Type B pancreatic cell (in vitro differentiated cells): ENCODE data around the gene ARHGAP23. TPM values are rescaled to one million over a fixed set of nuclear protein-coding genes. Genes with fewer than 3 reads are reported as not detected.

Experiments used
- DNase-seq: peaks from one replicate; pipeline ENCODE4 v3.0.0; 2021; ENCODE audit warnings: mixed read lengths; ENCODE audit not compliant: unreplicated experiment; ENCODE audit errors: extremely low spot score
- H3K27ac Mint-ChIP-seq: 2 replicates; pipeline ENCODE4 v1.8.0; 2021; ENCODE audit warnings: mild to moderate bottlenecking, mixed read lengths
- H3K27me3 Mint-ChIP-seq: 2 replicates; pipeline ENCODE4 v1.8.0; 2021; ENCODE audit warnings: mixed read lengths
- H3K36me3 Mint-ChIP-seq: 2 replicates; pipeline ENCODE4 v1.8.0; 2021; ENCODE audit warnings: mixed read lengths
- H3K4me1 Mint-ChIP-seq: one replicate; pipeline ENCODE4 v1.8.0; 2021; ENCODE audit warnings: mixed read lengths; ENCODE audit not compliant: unreplicated experiment
- H3K4me3 Mint-ChIP-seq: 2 replicates; pipeline ENCODE4 v1.8.0; 2021; ENCODE audit warnings: mild to moderate bottlenecking, mixed read lengths
- H3K9me3 Mint-ChIP-seq: 2 replicates; pipeline ENCODE4 v1.8.0; 2021; ENCODE audit warnings: mixed read lengths
- total RNA-seq: library from RNA; stranded (reverse); gene quantifications from 2 replicates; pipeline ENCODE4 v1.2.1, GENCODE V29; 2021; ENCODE audit warnings: low replicate concordance
- TF ChIP-seq, protein P1 (sequence below): fragments of 200-600 bp; sonication (generic); conservative IDR thresholded peaks from 2 replicates; pipeline ENCODE4 v1.5.0; 2021; ENCODE audit warnings: antibody characterized with exemption, mild to moderate bottlenecking

Gene ARHGAP23
- total RNA-seq, 1 donor from 2014 or later: 114 TPM

DNA sequence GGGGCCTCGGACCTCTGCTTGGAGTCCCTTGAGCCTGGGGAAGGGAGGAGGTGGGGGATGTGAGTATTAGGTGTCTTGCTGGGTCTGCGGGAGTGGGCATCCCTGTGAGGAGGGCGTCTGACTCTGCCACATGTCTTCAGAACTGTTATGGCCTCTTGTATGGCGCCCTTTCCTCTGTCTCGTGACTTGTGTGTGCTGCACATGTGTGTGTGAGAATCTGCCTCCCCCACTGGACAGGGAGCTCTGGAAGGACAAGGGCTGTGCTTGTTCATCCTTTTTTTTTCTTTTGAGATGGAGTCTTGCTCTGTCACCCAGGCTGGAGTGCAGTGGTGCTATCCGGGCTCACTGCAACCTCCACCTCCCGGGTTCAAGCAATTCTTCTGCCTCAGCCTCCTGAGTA lies 33.4 kb downstream of the ARHGAP23 start:
- peaks cover 37% of the 10 kb centered on the region for H3K4me1 Mint-ChIP-seq

DNA sequence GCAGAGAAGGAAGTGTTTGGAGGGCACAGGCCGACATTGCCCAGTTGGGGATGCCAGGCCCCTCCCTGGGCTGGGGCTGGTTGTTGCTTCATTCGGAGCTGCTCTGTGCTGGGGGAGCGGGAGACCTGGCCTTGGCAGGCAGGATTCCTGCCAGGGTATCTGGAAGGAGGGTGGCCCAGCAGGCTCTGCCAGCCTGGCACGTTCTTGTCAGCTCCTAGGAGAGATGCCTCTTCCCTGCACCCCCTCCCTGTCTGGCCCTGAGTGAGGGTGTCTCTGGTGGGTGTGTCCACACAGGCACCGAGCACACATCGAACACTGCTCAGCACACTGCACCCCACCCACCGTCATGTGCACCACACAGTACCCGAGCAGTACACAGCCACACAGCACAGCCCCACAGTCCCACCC lies 35.2 kb downstream of the ARHGAP23 start:
- H3K36me3 Mint-ChIP-seq: peaks cover 26% of the 10 kb centered on the region
- H3K27ac Mint-ChIP-seq: peak overlapping the region; percentile 78
- no peak overlapping the region for H3K4me3 Mint-ChIP-seq
- DNase-seq: no peak
- peaks cover 4% of the 10 kb centered on the region for H3K27me3 Mint-ChIP-seq
- TF ChIP-seq, protein P1, sequence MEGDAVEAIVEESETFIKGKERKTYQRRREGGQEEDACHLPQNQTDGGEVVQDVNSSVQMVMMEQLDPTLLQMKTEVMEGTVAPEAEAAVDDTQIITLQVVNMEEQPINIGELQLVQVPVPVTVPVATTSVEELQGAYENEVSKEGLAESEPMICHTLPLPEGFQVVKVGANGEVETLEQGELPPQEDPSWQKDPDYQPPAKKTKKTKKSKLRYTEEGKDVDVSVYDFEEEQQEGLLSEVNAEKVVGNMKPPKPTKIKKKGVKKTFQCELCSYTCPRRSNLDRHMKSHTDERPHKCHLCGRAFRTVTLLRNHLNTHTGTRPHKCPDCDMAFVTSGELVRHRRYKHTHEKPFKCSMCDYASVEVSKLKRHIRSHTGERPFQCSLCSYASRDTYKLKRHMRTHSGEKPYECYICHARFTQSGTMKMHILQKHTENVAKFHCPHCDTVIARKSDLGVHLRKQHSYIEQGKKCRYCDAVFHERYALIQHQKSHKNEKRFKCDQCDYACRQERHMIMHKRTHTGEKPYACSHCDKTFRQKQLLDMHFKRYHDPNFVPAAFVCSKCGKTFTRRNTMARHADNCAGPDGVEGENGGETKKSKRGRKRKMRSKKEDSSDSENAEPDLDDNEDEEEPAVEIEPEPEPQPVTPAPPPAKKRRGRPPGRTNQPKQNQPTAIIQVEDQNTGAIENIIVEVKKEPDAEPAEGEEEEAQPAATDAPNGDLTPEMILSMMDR: no peak
- H3K9me3 Mint-ChIP-seq: no peaks in the 10 kb centered on the region
- H3K4me1 Mint-ChIP-seq: peaks cover 30% of the 10 kb centered on the region

More for the DNA sequence above, 33.4 kb downstream of the ARHGAP23 start:
- Mint-ChIP-seq H3K27ac (no peak overlapping the region), H3K36me3 (peaks cover 19% of the 10 kb centered on the region), H3K9me3 (no peaks in the 10 kb centered on the region), H3K27me3 (peaks cover 10% of the 10 kb centered on the region), H3K4me3 (peak overlapping the region; percentile 36)
- TF ChIP-seq, protein P1: no peak
- no peak for DNase-seq

DNA sequence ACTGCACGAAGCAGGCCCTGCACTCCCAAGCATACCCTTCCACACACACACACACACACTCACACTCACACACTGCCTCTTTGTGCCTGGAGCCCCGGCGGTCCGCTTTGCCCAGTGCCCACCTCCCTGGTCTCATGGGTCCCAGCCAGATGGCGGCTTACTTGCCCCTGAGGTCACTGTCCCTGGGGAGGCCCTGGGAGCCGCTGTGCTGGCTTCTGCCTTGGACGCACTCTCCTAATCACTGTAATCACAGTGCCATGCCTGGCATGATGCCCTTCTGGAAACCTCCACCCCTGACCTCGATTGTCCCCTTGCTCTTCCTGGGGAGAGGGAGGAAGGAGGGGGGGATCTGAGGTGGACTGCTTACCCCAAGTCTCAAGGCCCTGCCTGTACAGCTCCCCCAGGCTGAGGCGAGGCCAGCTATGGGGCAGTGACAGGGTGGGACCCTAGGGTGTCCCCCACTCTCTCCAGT lies 36.0 kb downstream of the ARHGAP23 start:
- no peaks in the 10 kb centered on the region for H3K9me3 Mint-ChIP-seq
- TF ChIP-seq, protein P1: no peak
- no peak for DNase-seq
- peaks cover 26% of the 10 kb centered on the region for H3K36me3 Mint-ChIP-seq
- peak overlapping the region; percentile 78 for H3K27ac Mint-ChIP-seq
- H3K4me3 Mint-ChIP-seq: peak overlapping the region; percentile 51
- H3K4me1 Mint-ChIP-seq: peaks cover 24% of the 10 kb centered on the region
- H3K27me3 Mint-ChIP-seq: peaks cover 4% of the 10 kb centered on the region

DNA sequence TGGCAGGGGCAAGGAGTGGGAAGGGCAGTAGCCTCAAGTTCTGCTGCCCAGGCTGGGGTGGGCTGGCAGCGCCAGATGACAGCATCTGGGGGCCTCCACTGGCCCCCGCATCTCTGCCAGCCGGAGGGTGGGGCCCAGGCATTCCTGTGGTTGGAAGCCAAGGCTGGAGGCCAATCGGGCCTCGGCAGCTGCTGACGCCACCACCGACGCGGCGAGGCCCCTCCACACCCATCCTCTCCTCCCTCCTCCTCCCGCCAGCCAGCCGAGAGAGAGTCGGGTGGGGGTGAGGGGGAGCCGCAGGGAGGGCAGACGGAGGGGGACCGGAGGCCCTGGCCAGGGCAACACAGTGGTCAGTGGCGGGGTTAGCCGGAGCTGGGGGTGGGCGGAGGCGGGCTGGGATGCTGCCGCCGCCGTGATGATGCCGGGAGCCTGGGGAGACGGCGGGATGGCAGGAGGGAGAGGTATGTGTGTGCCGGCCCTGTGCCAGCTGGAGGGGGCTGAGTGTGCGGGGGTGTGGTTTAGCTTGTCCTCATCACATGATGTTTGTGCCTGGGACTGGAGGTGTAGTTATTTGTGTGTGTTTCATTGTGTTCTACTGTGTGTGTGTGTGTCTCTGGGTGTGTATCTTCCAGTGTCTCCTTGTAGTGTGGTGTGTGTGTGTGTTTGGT lies 36.6 kb downstream of the ARHGAP23 start:
- Mint-ChIP-seq H3K27me3 (peaks cover 4% of the 10 kb centered on the region), H3K4me3 (peak overlapping the region; percentile 64), H3K27ac (peak overlapping the region; percentile 78), H3K36me3 (peaks cover 26% of the 10 kb centered on the region), H3K9me3 (no peaks in the 10 kb centered on the region), H3K4me1 (peaks cover 23% of the 10 kb centered on the region)
- DNase-seq: no peak
- TF ChIP-seq, protein P1: no peak

DNA sequence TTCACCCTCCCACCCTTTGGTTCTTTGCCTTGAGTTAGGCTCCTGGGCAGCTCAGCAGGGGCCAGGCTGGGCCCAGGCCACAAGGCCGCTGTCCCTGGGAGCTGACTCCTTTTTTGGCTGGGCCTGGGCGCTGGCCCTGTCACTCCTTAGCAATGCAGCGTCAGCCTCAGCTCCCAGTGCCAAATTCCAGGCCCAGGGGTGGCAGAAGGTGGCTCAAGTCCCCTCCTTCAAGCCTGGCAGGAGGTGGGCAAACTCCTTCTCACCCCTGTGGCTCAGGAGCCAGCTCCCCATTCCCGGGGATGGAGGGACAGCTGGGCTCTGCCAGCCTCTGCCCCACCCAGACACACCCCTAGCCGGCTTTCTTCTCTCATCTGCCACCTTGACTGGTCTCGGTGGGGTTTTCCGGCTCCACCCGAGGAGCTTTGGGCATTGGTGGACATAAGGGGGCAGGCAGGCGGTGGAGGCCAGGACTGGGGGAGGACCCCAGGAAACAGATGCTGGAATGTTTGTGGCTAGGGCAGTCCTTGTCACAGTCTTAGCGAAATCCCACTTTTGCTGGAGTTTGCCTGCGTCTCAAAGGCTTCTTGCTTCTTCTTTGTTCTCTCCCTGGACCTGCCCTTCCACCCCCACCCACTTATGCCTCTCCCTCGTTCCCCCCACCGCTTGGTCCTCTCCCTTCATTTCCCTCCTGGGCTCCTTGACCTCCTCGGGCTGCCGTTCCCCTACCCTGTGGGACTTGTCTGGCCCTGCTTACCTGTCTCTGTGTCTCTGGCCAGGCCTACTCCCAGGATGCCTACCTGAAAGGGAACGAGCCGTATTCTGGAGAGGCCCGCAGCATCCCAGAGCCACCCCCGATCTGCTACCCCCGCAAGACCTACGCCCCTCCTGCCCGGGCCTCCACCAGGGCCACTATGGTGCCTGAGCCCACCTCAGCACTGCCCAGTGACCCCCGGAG lies 37.4 kb downstream of the ARHGAP23 start:
- peaks cover 16% of the 10 kb centered on the region for H3K4me1 Mint-ChIP-seq
- DNase-seq: no peak
- no peaks in the 10 kb centered on the region for H3K9me3 Mint-ChIP-seq
- peak overlapping the region; percentile 64 for H3K4me3 Mint-ChIP-seq
- peak overlapping the region; percentile 78 for H3K27ac Mint-ChIP-seq
- peaks cover 27% of the 10 kb centered on the region for H3K36me3 Mint-ChIP-seq
- H3K27me3 Mint-ChIP-seq: no peaks in the 10 kb centered on the region
- TF ChIP-seq, protein P1: no peak
